Activated T-cell treated with anti-CD3 and anti-CD28 coated beads for 48 hours (primary cell): ENCODE measurements around the gene FAM107A.

Experiments used
- DNase-seq: peaks from one replicate; pipeline ENCODE4 v3.0.0-alpha.2; 2020; ENCODE audit warnings: low read depth

The FAM107A gene

DNA sequence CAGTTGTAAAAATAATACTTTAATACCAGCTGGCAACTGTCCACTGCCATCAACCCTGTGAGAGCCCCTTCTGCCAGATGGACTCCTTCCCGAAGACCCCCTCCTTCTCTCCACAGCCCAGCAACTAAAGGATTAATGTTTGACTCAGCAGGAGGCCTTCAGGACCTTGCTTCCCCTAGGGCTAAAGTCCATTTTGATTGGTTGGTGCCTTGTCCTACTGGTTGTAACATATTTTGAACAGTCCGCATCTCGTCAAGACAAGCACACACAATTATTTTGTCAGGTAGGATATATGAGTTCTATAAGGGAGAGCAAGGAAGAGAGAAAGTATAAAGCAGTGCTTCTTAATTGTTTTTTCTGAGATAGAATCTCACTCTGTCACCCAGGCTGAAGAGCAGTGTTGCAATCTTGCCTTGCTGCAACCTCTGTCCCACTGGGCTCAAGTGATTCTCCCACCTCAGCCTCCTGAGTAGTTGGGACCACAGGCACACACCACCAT, 58.9 kb downstream of the FAM107A start:
- DNase-seq, result no peak

DNA sequence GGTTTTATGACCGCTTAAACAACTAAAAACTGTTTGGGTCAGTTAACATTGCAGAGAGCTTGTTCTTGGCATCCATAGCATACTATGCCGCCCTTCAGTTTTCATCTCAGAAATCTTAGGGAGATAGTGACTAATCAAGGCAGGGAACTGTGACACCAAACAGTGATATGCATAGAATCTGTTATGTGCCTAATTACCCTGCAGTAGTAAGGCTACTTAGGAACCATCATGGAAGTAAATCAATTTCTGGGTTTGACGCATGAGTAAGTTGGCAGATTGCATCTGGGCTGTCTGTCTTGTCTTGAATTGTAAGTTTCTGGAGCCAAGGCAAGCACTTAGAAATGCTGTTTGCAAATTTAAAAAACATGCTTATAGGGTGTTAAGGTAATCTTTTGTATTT, 62.8 kb downstream of the FAM107A start:
- DNase-seq, result no peak
